NOMO-1 treated with dmso at 0.1 percent for 144 hours (cell line): ENCODE data around the gene AQP9.
"Not testable (repeated sequence)": the region's sequence is repeated elsewhere in the genome, so short reads cannot be mapped to it uniquely, and the experiment has no call there.

Experiments
- DNase-seq: peaks from one replicate; lab custom pipeline; 2025; ENCODE audit not compliant: unreplicated experiment; lab: John Stamatoyannopoulos, UW

Gene AQP9

GRCh38 chr15:58138106-58138505 lies at the start of gene AQP9:
Gene AQP9, plus strand, starts transcription at chr15:58138381. Its CDS starts 185 bp downstream, at chr15:58138566.
- DNase-seq: no peak

- DNase-seq: no peak
These were observed 42.8 kb upstream of the AQP9 start for GRCh38 chr15:58095415-58095814.

- no peak for DNase-seq
These were observed 41.6 kb upstream of the AQP9 start for GRCh38 chr15:58096529-58097084.

- DNase-seq: no peak
These were observed 34.7 kb upstream of the AQP9 start for GRCh38 chr15:58103482-58103881.

- no peak for DNase-seq
These were observed 30.1 kb upstream of the AQP9 start for GRCh38 chr15:58108117-58108516.

GRCh38 chr15:58109419-58109818 lies 28.8 kb upstream of the AQP9 start:
- no peak for DNase-seq

- DNase-seq: no peak
These were observed 27.0 kb upstream of the AQP9 start for GRCh38 chr15:58110999-58111717.

- DNase-seq: no peak
These were observed 26.5 kb upstream of the AQP9 start for GRCh38 chr15:58111718-58112104.

- DNase-seq: not testable (repeated sequence)
These were observed 24.8 kb upstream of the AQP9 start for GRCh38 chr15:58113358-58113757.

GRCh38 chr15:58114388-58114787 lies 23.8 kb upstream of the AQP9 start:
- no peak for DNase-seq

GRCh38 chr15:58114812-58115211 lies 23.4 kb upstream of the AQP9 start:
- DNase-seq: no peak

GRCh38 chr15:58115692-58116091 lies 22.5 kb upstream of the AQP9 start:
- no peak for DNase-seq

GRCh38 chr15:58117619-58118018 lies 20.6 kb upstream of the AQP9 start:
- no peak for DNase-seq

GRCh38 chr15:58118272-58118671 lies 19.9 kb upstream of the AQP9 start:
- DNase-seq: no peak

- no peak for DNase-seq
These were observed 19.2 kb upstream of the AQP9 start for GRCh38 chr15:58119016-58119415.

GRCh38 chr15:58124585-58124984 lies 13.6 kb upstream of the AQP9 start:
- DNase-seq: no peak

- DNase-seq: no peak
These were observed 12.8 kb upstream of the AQP9 start for GRCh38 chr15:58125333-58125732.

- DNase-seq: no peak
These were observed 3.3 kb upstream of the AQP9 start for GRCh38 chr15:58134886-58135285.

- DNase-seq: no peak
These were observed 2.5 kb upstream of the AQP9 start for GRCh38 chr15:58135511-58136174.

GRCh38 chr15:58136731-58137130 lies 1.4 kb upstream of the AQP9 start:
- no peak for DNase-seq

- DNase-seq: no peak
These were observed 495 bp upstream of the AQP9 start for GRCh38 chr15:58137686-58138085.

- no peak for DNase-seq
These were observed 1.3 kb downstream of the AQP9 start for GRCh38 chr15:58139276-58139988.
